SKM-1 (cell line): ENCODE measurements around the gene IL17RC.

Experiments
- DNase-seq: peaks from one replicate; lab custom pipeline; 2025; ENCODE audit not compliant: unreplicated experiment; lab: John Stamatoyannopoulos, UW

The IL17RC gene

GRCh38 chr3:9942934-9943690, 26.2 kb downstream of the IL17RC start:
- no peak for DNase-seq

- no peak for DNase-seq
Measured at GRCh38 chr3:9944271-9944670, 27.4 kb downstream of the IL17RC start.

GRCh38 chr3:9945358-9945757, 28.5 kb downstream of the IL17RC start:
- no peak for DNase-seq

- no peak for DNase-seq
Measured at GRCh38 chr3:9946112-9947024, 29.5 kb downstream of the IL17RC start.

- DNase-seq = no peak
Measured at GRCh38 chr3:9947025-9947995, 30.4 kb downstream of the IL17RC start.

- DNase-seq = no peak
Measured at GRCh38 chr3:9948586-9948985, 31.7 kb downstream of the IL17RC start.

GRCh38 chr3:9949115-9949514, 32.2 kb downstream of the IL17RC start:
- DNase-seq = no peak

- no peak for DNase-seq
Measured at GRCh38 chr3:9949626-9950025, 32.7 kb downstream of the IL17RC start.

GRCh38 chr3:9951126-9951525, 34.2 kb downstream of the IL17RC start:
- DNase-seq = no peak

GRCh38 chr3:9951598-9951961, 34.7 kb downstream of the IL17RC start:
- no peak for DNase-seq

- no peak for DNase-seq
Measured at GRCh38 chr3:9951962-9952805, 35.3 kb downstream of the IL17RC start, which contains the start of gene PRRT3. PRRT3 (minus strand) TSS chr3:9952408; CDS start chr3:9950115, 2,293 bp downstream.

GRCh38 chr3:9955067-9955502, 38.2 kb downstream of the IL17RC start:
- no peak for DNase-seq

- DNase-seq = no peak
Measured at GRCh38 chr3:9955611-9956352, 38.9 kb downstream of the IL17RC start.

- DNase-seq = no peak
Measured at GRCh38 chr3:9957214-9957613, 40.3 kb downstream of the IL17RC start.

- DNase-seq = no peak
Measured at GRCh38 chr3:9965200-9965875, 48.4 kb downstream of the IL17RC start.

- DNase-seq = no peak
Measured at GRCh38 chr3:9966841-9967240, 49.9 kb downstream of the IL17RC start.

GRCh38 chr3:9969632-9970019, 52.7 kb downstream of the IL17RC start:
- DNase-seq = no peak

GRCh38 chr3:9970020-9970652, 53.2 kb downstream of the IL17RC start:
- no peak for DNase-seq
